KMS-11 (cell line): Measurements from ENCODE around the gene GMFB.

ENCODE experiments used
- H2AFZ ChIP-seq: fragments of 200-600 bp; sonication (generic); 2 replicates; pipeline ENCODE4 v1.6.1; 2016; ENCODE audit warnings: antibody characterized with exemption, mixed run types, low read depth
- H3K27ac ChIP-seq: fragments of 200-600 bp; sonication (generic); 2 replicates; pipeline ENCODE4 v1.6.1; 2016; ENCODE audit warnings: mild to moderate bottlenecking, mixed run types
- H3K27me3 ChIP-seq: fragments of 200-600 bp; sonication (generic); 2 replicates; pipeline ENCODE4 v1.6.1; 2017; ENCODE audit warnings: mild to moderate bottlenecking, low read depth, mixed run types, moderate library complexity; ENCODE audit not compliant: insufficient read depth
- H3K36me3 ChIP-seq: fragments of 200-600 bp; sonication (generic); 2 replicates; pipeline ENCODE4 v1.6.1; 2017; ENCODE audit warnings: mild to moderate bottlenecking, mixed run types; ENCODE audit not compliant: insufficient read depth
- H3K4me1 ChIP-seq: fragments of 200-600 bp; sonication (generic); 2 replicates; pipeline ENCODE4 v1.6.1; 2016; ENCODE audit warnings: mild to moderate bottlenecking, low read depth, mixed run types; ENCODE audit not compliant: poor library complexity, severe bottlenecking
- H3K4me2 ChIP-seq: fragments of 200-600 bp; sonication (generic); 2 replicates; pipeline ENCODE4 v1.7.0; 2016; ENCODE audit warnings: mild to moderate bottlenecking, mixed run types
- H3K4me3 ChIP-seq: fragments of 200-600 bp; sonication (generic); IDR thresholded peaks from 2 replicates; pipeline ENCODE4 v1.6.1; 2017; ENCODE audit warnings: low read depth, low read length, mixed read lengths; ENCODE audit not compliant: insufficient read depth
- H3K79me2 ChIP-seq: fragments of 200-600 bp; sonication (generic); 2 replicates; pipeline ENCODE4 v1.6.1; 2016; ENCODE audit warnings: low read depth, mixed run types; ENCODE audit not compliant: insufficient read depth
- H3K9ac ChIP-seq: fragments of 200-600 bp; sonication (generic); 2 replicates; pipeline ENCODE4 v1.6.1; 2016; ENCODE audit warnings: mild to moderate bottlenecking, mixed run types
- H4K20me1 ChIP-seq: fragments of 200-600 bp; sonication (generic); 2 replicates; pipeline ENCODE4 v1.6.1; 2016; ENCODE audit warnings: mild to moderate bottlenecking, mixed run types; ENCODE audit not compliant: insufficient read depth
- CTCF ChIP-seq: fragments of 200-600 bp; sonication (generic); conservative IDR thresholded peaks from 2 replicates; pipeline ENCODE4 v1.6.1; 2017; ENCODE audit warnings: low read depth, mild to moderate bottlenecking, antibody characterized with exemption, low read length, moderate library complexity, mixed read lengths

GMFB gene

GRCh38 chr14:54512393-54512792 lies 23.6 kb upstream of the GMFB start:
- no peak for TF ChIP-seq CTCF
- no peaks in the 10 kb centered on the region for H3K79me2 ChIP-seq
- H3K4me2 ChIP-seq = no peak overlapping the region

GRCh38 chr14:54509546-54510501 lies 21.0 kb upstream of the GMFB start, which contains the start of gene CGRRF1:
Gene CGRRF1, plus strand, starts transcription at chr14:54509906. Its CDS starts 54 bp downstream, at chr14:54509960.
- no peaks in the 10 kb centered on the region for H4K20me1 ChIP-seq
- peak within 1 kb of the TSS; percentile 25; the same call in 1 of the 2 replicates for H3K9ac ChIP-seq
- TF ChIP-seq CTCF = peak; percentile 64
- H3K36me3 ChIP-seq = no peaks in the 10 kb centered on the region
- peaks cover 18% of the 10 kb centered on the region for H3K4me1 ChIP-seq
- H3K79me2 ChIP-seq = no peaks in the 10 kb centered on the region
- H2AFZ ChIP-seq = peak within 1 kb of the TSS; percentile 81
- H3K4me3 ChIP-seq = no peak within 1 kb of the TSS
- no peaks in the 10 kb centered on the region for H3K27me3 ChIP-seq
- no peak within 1 kb of the TSS for H3K27ac ChIP-seq
- H3K4me2 ChIP-seq = peak within 1 kb of the TSS; percentile 78

More at GRCh38 chr14:54512393-54512792, 23.6 kb upstream of the GMFB start:
- H3K27ac ChIP-seq = no peak overlapping the region
- H3K36me3 ChIP-seq = no peaks in the 10 kb centered on the region
- H3K4me3 ChIP-seq = no peak overlapping the region
- H4K20me1 ChIP-seq = no peaks in the 10 kb centered on the region
- peaks cover 18% of the 10 kb centered on the region for H3K4me1 ChIP-seq
- H2AFZ ChIP-seq = no peak overlapping the region
- H3K27me3 ChIP-seq = no peaks in the 10 kb centered on the region
- H3K9ac ChIP-seq = no peak overlapping the region

GRCh38 chr14:54503486-54503885 lies 14.7 kb upstream of the GMFB start:
- H3K27ac ChIP-seq = no peak overlapping the region

GRCh38 chr14:54502602-54503001 lies 13.8 kb upstream of the GMFB start:
- Histone ChIP-seq H3K36me3 (no peaks in the 10 kb centered on the region), H3K4me3 (no peak overlapping the region), H3K27ac (no peak overlapping the region), H3K4me1 (peaks cover 4% of the 10 kb centered on the region), H3K27me3 (no peaks in the 10 kb centered on the region), H3K79me2 (no peaks in the 10 kb centered on the region), H3K9ac (no peak overlapping the region), H4K20me1 (no peaks in the 10 kb centered on the region), H2AFZ (no peak overlapping the region), H3K4me2 (no peak overlapping the region)
- no peak for TF ChIP-seq CTCF

More at GRCh38 chr14:54503486-54503885, 14.7 kb upstream of the GMFB start:
- Histone ChIP-seq H3K4me2 (no peak overlapping the region), H3K4me1 (peaks cover 5% of the 10 kb centered on the region), H4K20me1 (no peaks in the 10 kb centered on the region), H3K27me3 (no peaks in the 10 kb centered on the region), H3K9ac (no peak overlapping the region), H3K36me3 (no peaks in the 10 kb centered on the region), H3K79me2 (no peaks in the 10 kb centered on the region), H2AFZ (peak overlapping the region; percentile 44), H3K4me3 (no peak overlapping the region)
- no peak for TF ChIP-seq CTCF
